NCI-H2171 (cell line): ENCODE results near the gene DIAPH3.

Experiments
- DNase-seq: peaks from one replicate; lab custom pipeline; 2025; lab: John Stamatoyannopoulos, UW

Gene DIAPH3

GRCh38 chr13:60019119-60019993 is 144.4 kb downstream of the DIAPH3 start:
- no peak for DNase-seq

GRCh38 chr13:60018536-60018935 is 145.2 kb downstream of the DIAPH3 start:
- DNase-seq = no peak

- no peak for DNase-seq
Measured at GRCh38 chr13:60016229-60016628, 147.5 kb downstream of the DIAPH3 start.

- DNase-seq = no peak
Measured at GRCh38 chr13:60013166-60013565, 150.6 kb downstream of the DIAPH3 start.

- no peak for DNase-seq
Measured at GRCh38 chr13:60012488-60012887, 151.2 kb downstream of the DIAPH3 start.

- no peak for DNase-seq
Measured at GRCh38 chr13:60009300-60010253, 154.2 kb downstream of the DIAPH3 start.

- DNase-seq = no peak
Measured at GRCh38 chr13:60001889-60002288, 161.8 kb downstream of the DIAPH3 start.

GRCh38 chr13:60000976-60001375 is 162.8 kb downstream of the DIAPH3 start:
- no peak for DNase-seq

- DNase-seq = no peak
Measured at GRCh38 chr13:60000081-60000480, 163.6 kb downstream of the DIAPH3 start.

- DNase-seq = no peak
Measured at GRCh38 chr13:59997976-59998375, 165.8 kb downstream of the DIAPH3 start.

- DNase-seq = no peak
Measured at GRCh38 chr13:59996461-59996980, 167.2 kb downstream of the DIAPH3 start.

GRCh38 chr13:59991395-59991794 is 172.3 kb downstream of the DIAPH3 start:
- no peak for DNase-seq

GRCh38 chr13:59982631-59983382 is 180.9 kb downstream of the DIAPH3 start:
- no peak for DNase-seq

GRCh38 chr13:59979589-59979988 is 184.1 kb downstream of the DIAPH3 start:
- DNase-seq = no peak

GRCh38 chr13:59978862-59979261 is 184.9 kb downstream of the DIAPH3 start:
- no peak for DNase-seq

- no peak for DNase-seq
Measured at GRCh38 chr13:59976856-59977255, 186.9 kb downstream of the DIAPH3 start.

GRCh38 chr13:59975807-59976435 is 187.8 kb downstream of the DIAPH3 start:
- no peak for DNase-seq

GRCh38 chr13:59970847-59971246 is 192.9 kb downstream of the DIAPH3 start:
- DNase-seq = no peak

- DNase-seq = no peak
Measured at GRCh38 chr13:59963827-59964226, 199.9 kb downstream of the DIAPH3 start.

GRCh38 chr13:59963383-59963782 is 200.3 kb downstream of the DIAPH3 start:
- no peak for DNase-seq

- no peak for DNase-seq
Measured at GRCh38 chr13:59962343-59962742, 201.4 kb downstream of the DIAPH3 start.
